ENCODE data around the gene SERPINB3.

SERPINB3 gene

GRCh38 chr18:63637703-63638102, 24.0 kb downstream of the SERPINB3 start:
- TF ChIP-seq CTCF (IDR thresholded peaks at IDR 0.05; ENCODE audit: low read depth, low read length) = no peak
- no peak for DNase-seq (ENCODE audit: extremely low read depth, low read depth)

GRCh38 chr18:63627819-63628218, 33.9 kb downstream of the SERPINB3 start:
- DNase-seq (ENCODE audit: extremely low read depth, low read depth) = no peak

GRCh38 chr18:63626431-63626830, 35.3 kb downstream of the SERPINB3 start:
- TF ChIP-seq CTCF (IDR thresholded peaks at IDR 0.05; ENCODE audit: low read depth, low read length) = no peak
- DNase-seq (ENCODE audit: extremely low read depth, low read depth) = no peak

More at GRCh38 chr18:63627819-63628218, 33.9 kb downstream of the SERPINB3 start:
- no peak for TF ChIP-seq CTCF (IDR thresholded peaks at IDR 0.05; ENCODE audit: low read depth, low read length)

GRCh38 chr18:63624863-63625262, 36.8 kb downstream of the SERPINB3 start:
- TF ChIP-seq CTCF (IDR thresholded peaks at IDR 0.05; ENCODE audit: low read depth, low read length) = no peak

GRCh38 chr18:63619661-63620060, 42.0 kb downstream of the SERPINB3 start:
- no peak for DNase-seq (ENCODE audit: extremely low read depth, low read depth)
- no peak for TF ChIP-seq CTCF (IDR thresholded peaks at IDR 0.05; ENCODE audit: low read depth, low read length)

More at GRCh38 chr18:63624863-63625262, 36.8 kb downstream of the SERPINB3 start:
- no peak for DNase-seq (ENCODE audit: extremely low read depth, low read depth)

GRCh38 chr18:63617915-63618234, 43.8 kb downstream of the SERPINB3 start:
- DNase-seq (ENCODE audit: extremely low read depth, low read depth) = no peak

More at GRCh38 chr18:63617915-63618234, 43.8 kb downstream of the SERPINB3 start:
- no peak for TF ChIP-seq CTCF (IDR thresholded peaks at IDR 0.05; ENCODE audit: low read depth, low read length)
